ENCODE data around the gene S1PR3.

GRCh38 chr9:88974641-88975040 lies 16.6 kb upstream of the S1PR3 start:
- TF ChIP-seq REST (IDR thresholded peaks at IDR 0.05) (no peak), CTCF (IDR thresholded peaks at IDR 0.05; ENCODE audit: low read depth, low read length, missing input control) (no peak), MAX (IDR thresholded peaks at IDR 0.05) (no peak), FOXA2 (IDR thresholded peaks at IDR 0.05) (no peak), GABPA (IDR thresholded peaks at IDR 0.05 in 1 of 2, conservative IDR thresholded peaks at IDR 0.05 in 1 of 2) (no peak)
